SK-N-SH (cell line): Measurements from ENCODE around the gene TMEM187. TPM values are rescaled to one million over a fixed set of nuclear protein-coding genes. Genes with fewer than 3 reads are reported as not detected.

Experiments
- CTCF ChIA-PET: fragments of 300-600, 350-600 bp; formaldehyde crosslinking; extraction: SDS; loops from one replicate; lab custom pipeline; 2021; lab: Yijun Ruan, JAX
- POLR2A ChIA-PET: fragments of 350-600 bp; sonication (Branson Sonifier 250); formaldehyde crosslinking; extraction: SDS; loops from one replicate; lab custom pipeline; 2020; ENCODE audit warnings: antibody characterized with exemption, inconsistent platforms; lab: Yijun Ruan, JAX
- DNase-seq: peaks from one replicate; pipeline ENCODE4 v3.0.0; 2012
- H2AFZ ChIP-seq: fragments of 200-600 bp; sonication (generic); 2 replicates; pipeline ENCODE4 v1.8.1; 2016; ENCODE audit warnings: antibody characterized with exemption, mild to moderate bottlenecking, low read depth
- H3F3A ChIP-seq: fragments of 200-600 bp; sonication (generic); replicated peaks from 2 replicates; pipeline ENCODE3; 2016; ENCODE audit warnings: antibody characterized with exemption, mild to moderate bottlenecking; ENCODE audit not compliant: insufficient read depth
- H3K27ac ChIP-seq, 2 experiments: fragments of 200-500 bp in 1 of 2; fragments of 200-600 bp in 1 of 2; sonication (Bioruptor generic) in 1 of 2; sonication (generic), shearing (Covaris generic) in 1 of 2; 2 replicates each; pipeline versions ENCODE4 v1.5.1 to v1.6.1; 2014 to 2016; ENCODE audit warnings: low read depth in 2 of 2, inconsistent platforms in 1 of 2, low read length in 1 of 2, mild to moderate bottlenecking in 1 of 2, mixed read lengths in 1 of 2
- H3K27me3 ChIP-seq: fragments of 200-600 bp; sonication (generic), shearing (Covaris generic); 2 replicates; pipeline ENCODE4 v1.6.1; 2016; ENCODE audit warnings: mixed run types; ENCODE audit not compliant: insufficient read depth
- H3K36me3 ChIP-seq, 2 experiments: fragments of 200-500 bp in 1 of 2; fragments of 200-600 bp in 1 of 2; sonication (Bioruptor generic) in 1 of 2; sonication (generic) in 1 of 2; replicated peaks in 1 of 2; 2 replicates each; pipeline versions ENCODE3 to v1.5.1; 2014 to 2016; ENCODE audit warnings: low read length in 1 of 2, mild to moderate bottlenecking in 1 of 2; ENCODE audit not compliant: insufficient read depth in 2 of 2, control insufficient read depth in 1 of 2
- H3K4me1 ChIP-seq, 2 experiments: fragments of 200-500 bp in 1 of 2; fragments of 200-600 bp in 1 of 2; sonication (Bioruptor generic) in 1 of 2; sonication (generic), shearing (Covaris generic) in 1 of 2; 2 replicates each; pipeline versions ENCODE4 v1.5.1 to v1.6.1; 2014 to 2016; ENCODE audit warnings: low read depth in 1 of 2, low read length in 1 of 2, mixed run types in 1 of 2; ENCODE audit not compliant: insufficient read depth in 2 of 2, control insufficient read depth in 1 of 2
- H3K4me2 ChIP-seq: fragments of 200-600 bp; sonication (generic), shearing (Covaris generic); 2 replicates; pipeline ENCODE4 v1.6.1; 2017; ENCODE audit warnings: mixed run types
- H3K4me3 ChIP-seq, 2 experiments: fragments of 200-500 bp in 1 of 2; fragments of 200-600 bp in 1 of 2; sonication (Bioruptor generic) in 1 of 2; sonication (generic), shearing (Covaris generic) in 1 of 2; 2 replicates each; pipeline versions ENCODE4 v1.5.1 to v1.8.1; 2014 to 2016; ENCODE audit warnings: low read depth in 2 of 2, inconsistent platforms in 1 of 2, low read length in 1 of 2, mild to moderate bottlenecking in 1 of 2, mixed read lengths in 1 of 2, moderate library complexity in 1 of 2
- H3K79me2 ChIP-seq: fragments of 200-600 bp; sonication (generic); 2 replicates; pipeline ENCODE4 v1.8.1; 2017; ENCODE audit warnings: mild to moderate bottlenecking; ENCODE audit not compliant: insufficient read depth
- H3K9ac ChIP-seq: fragments of 200-600 bp; sonication (generic); 2 replicates; pipeline ENCODE4 v1.6.1; 2017; ENCODE audit warnings: mixed run types
- H3K9me2 ChIP-seq: fragments of 200-600 bp; sonication (generic); 2 replicates; pipeline ENCODE4 v1.6.1; 2017; ENCODE audit warnings: mixed run types
- H3K9me3 ChIP-seq: fragments of 200-600 bp; sonication (generic); 2 replicates; pipeline ENCODE4 v1.6.1; 2017; ENCODE audit warnings: mixed run types, mild to moderate bottlenecking, moderate library complexity
- H4K20me1 ChIP-seq: fragments of 200-600 bp; sonication (generic); 2 replicates; pipeline ENCODE4 v1.6.1; 2017; ENCODE audit warnings: mild to moderate bottlenecking, mixed run types; ENCODE audit not compliant: insufficient read depth
- CHD2 ChIP-seq: fragments of 150-350 bp; IDR thresholded peaks from 2 replicates; pipeline ENCODE4 v1.6.1; 2018; ENCODE audit warnings: low read length; ENCODE audit not compliant: partially characterized antibody
- ELF1 ChIP-seq: IDR thresholded peaks from 2 replicates; pipeline ENCODE4 v1.4.0; 2012
- EZH2phosphoT487 ChIP-seq: fragments of 200-600 bp; sonication (generic); IDR thresholded peaks from 2 replicates; pipeline ENCODE4 v1.6.1; 2017; ENCODE audit warnings: low read depth, mixed run types, mild to moderate bottlenecking, antibody characterized with exemption, moderate library complexity, borderline replicate concordance
- GATA2 ChIP-seq: sonication (generic); formaldehyde crosslinking; IDR thresholded peaks from 2 replicates; pipeline ENCODE4 v1.5.0; 2020; ENCODE audit warnings: mild to moderate bottlenecking, missing genetic modification reagents
- MEF2A ChIP-seq: IDR thresholded peaks from 2 replicates; pipeline ENCODE4 v1.4.0; 2012; ENCODE audit warnings: low read depth, borderline replicate concordance
- MXI1 ChIP-seq: IDR thresholded peaks from 2 replicates; pipeline ENCODE4 v1.6.1; 2012; ENCODE audit warnings: mild to moderate bottlenecking, low read depth, low read length, improper control_type of control experiment
- NRF1 ChIP-seq: IDR thresholded peaks from 2 replicates; pipeline ENCODE4 v1.6.1; 2012; ENCODE audit warnings: low read depth, mild to moderate bottlenecking, low read length
- POLR2AphosphoS5 ChIP-seq: IDR thresholded peaks from 2 replicates; pipeline ENCODE4 v1.6.1; 2012; ENCODE audit warnings: low read depth, low read length
- RCOR1 ChIP-seq: fragments of 150-350 bp; IDR thresholded peaks from 2 replicates; pipeline ENCODE4 v1.6.1; 2017; ENCODE audit warnings: antibody characterized with exemption, low read length
- RFX5 ChIP-seq: IDR thresholded peaks from 2 replicates; pipeline ENCODE4 v1.6.1; 2012; ENCODE audit warnings: mild to moderate bottlenecking, improper control_type of control experiment, low read length
- RXRA ChIP-seq: IDR thresholded peaks from 2 replicates; pipeline ENCODE4 v1.4.0; 2012; ENCODE audit warnings: low read depth, mild to moderate bottlenecking, borderline replicate concordance
- SMC3 ChIP-seq: IDR thresholded peaks from 2 replicates; pipeline ENCODE4 v1.6.1; 2012; ENCODE audit warnings: low read depth, low read length, improper control_type of control experiment
- TAF1 ChIP-seq: IDR thresholded peaks from 2 replicates; pipeline ENCODE4 v1.6.1; 2012; ENCODE audit warnings: low read depth, mild to moderate bottlenecking, low read length, moderate library complexity, borderline replicate concordance
- TEAD4 ChIP-seq: IDR thresholded peaks from 2 replicates; pipeline ENCODE4 v1.4.0; 2012; ENCODE audit warnings: mild to moderate bottlenecking, borderline replicate concordance; ENCODE audit not compliant: insufficient read depth
- WGBS: methylation state at CpG from one replicate; pipeline ENCODE4 v1.1.6; 2017; ENCODE audit warnings: low lambda C conversion rate; 5-methylcytosine and 5-hydroxymethylcytosine counted together
- polyA plus RNA-seq, 3 experiments: library from polyadenylated mRNA; depleted of rRNA; stranded (reverse); fragments of >200 nt; gene quantifications; 2 replicates each; pipeline ENCODE4 v1.2.3, GENCODE V29; 2012
- TF ChIP-seq, protein P1 (sequence below): fragments of 150-350 bp; IDR thresholded peaks from 2 replicates; pipeline ENCODE4 v1.6.1; 2017; ENCODE audit warnings: antibody characterized with exemption, low read length, low read depth, borderline replicate concordance
- TF ChIP-seq, protein P2 (sequence below): fragments of 200-600 bp; sonication (generic); IDR thresholded peaks from 2 replicates; pipeline ENCODE4 v1.6.1; 2017; ENCODE audit warnings: antibody characterized with exemption, mild to moderate bottlenecking, moderate library complexity
- TF ChIP-seq, protein P3 (sequence below): IDR thresholded peaks from 2 replicates; pipeline ENCODE4 v1.6.1; 2012; ENCODE audit warnings: mild to moderate bottlenecking, low read depth, low read length, moderate library complexity
- TF ChIP-seq, protein P4 (sequence below): fragments of 150-350 bp; IDR thresholded peaks from 2 replicates; pipeline ENCODE4 v1.6.1; 2016; ENCODE audit warnings: mild to moderate bottlenecking, low read depth, low read length

Gene TMEM187
- polyA plus RNA-seq, 1 of the 3 experiments (the other 2 are of a cell fraction): 10.9 TPM

DNA sequence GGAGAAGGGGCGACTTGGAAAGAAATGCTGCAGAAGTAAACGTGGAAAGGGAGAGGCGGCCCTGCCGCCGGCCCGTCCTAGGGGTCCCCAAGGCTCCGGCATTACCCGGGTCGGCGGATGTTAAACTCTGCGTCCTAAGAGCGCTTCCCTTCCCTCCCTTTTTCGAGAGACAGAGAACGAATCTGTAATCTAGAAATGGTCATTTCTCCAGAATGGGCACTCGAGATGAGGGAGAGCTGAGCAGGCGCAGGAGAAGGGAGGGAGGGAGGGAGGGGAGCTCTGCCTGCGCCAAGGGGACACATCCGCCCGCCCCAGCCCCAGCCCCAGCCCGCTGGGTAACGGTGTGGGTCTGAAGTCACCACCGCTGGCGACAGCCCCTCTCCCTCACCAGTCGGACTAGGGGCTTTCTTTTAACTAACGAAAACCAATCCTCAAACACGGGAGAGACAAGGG lies 2.6 kb upstream of the TMEM187 start:
- peak; percentile 59 for DNase-seq
- ChIA-PET CTCF (interaction anchor here (0.7 to 11.6 kb wide), 8 partner anchors 21 to 262 kb away, joined by 3 to 179 read pairs (median 4); partner anchors contain the start of genes ARHGAP4, PLXNB3 and RENBP), POLR2A (interaction anchor here (0.6 to 1.4 kb wide), 2 partner anchors 9 to 35 kb away, joined by 3 read pairs; partner anchors contain the start of gene NAA10)

DNA sequence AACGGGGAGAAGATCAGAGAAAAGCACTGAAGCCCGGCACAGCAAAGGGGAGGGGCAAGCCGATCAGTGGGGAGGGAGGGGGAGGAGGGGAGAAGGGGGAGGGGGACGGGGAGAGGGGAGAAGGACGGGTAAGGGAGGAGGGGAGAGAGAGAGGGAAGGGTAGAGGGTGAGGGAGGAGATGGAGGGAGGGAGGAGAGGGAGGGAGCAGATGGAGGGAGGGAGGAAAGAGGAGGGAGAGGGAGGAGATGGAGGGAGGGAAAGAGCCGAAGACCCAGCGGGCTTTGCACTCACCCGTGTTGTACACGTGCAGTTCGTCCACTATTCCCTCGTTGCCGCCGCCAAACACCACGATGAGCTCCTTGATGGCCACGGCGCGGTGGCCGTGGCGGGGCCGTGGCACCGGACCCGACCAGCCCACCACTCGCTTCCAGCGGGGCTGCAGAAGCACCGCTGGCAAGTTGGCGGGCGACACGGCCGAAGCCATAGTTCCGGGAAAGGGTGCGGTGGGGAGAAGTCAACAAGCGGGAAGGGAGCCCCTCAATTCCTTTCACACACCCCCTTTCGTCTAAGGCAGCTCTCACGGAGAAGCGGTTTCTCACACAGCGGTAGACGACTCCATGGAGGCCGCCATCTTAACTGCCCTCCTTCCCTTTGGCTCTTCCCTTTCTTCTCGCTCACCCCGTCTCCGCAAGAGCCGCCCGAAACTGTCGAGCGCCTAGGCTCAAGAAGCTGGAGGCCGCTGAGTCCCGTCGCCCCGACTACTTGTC lies 2.0 kb upstream of the TMEM187 start:
- peak overlapping the region; percentile 80 for H3K4me2 ChIP-seq
- H4K20me1 ChIP-seq: peaks cover 44% of the 10 kb centered on the region
- ChIA-PET CTCF (interaction anchor here (1.1 to 11.6 kb wide), 6 partner anchors 22 to 207 kb away, joined by 3 to 179 read pairs (median 4); partner anchors contain the start of gene RENBP), POLR2A (interaction anchor here (0.6 to 1.4 kb wide), 5 partner anchors 36 to 204 kb away, joined by 3 read pairs; partner anchors contain the start of genes IDH3G, NAA10 and SSR4)
- H3K9me3 ChIP-seq: no peaks in the 10 kb centered on the region
- H3F3A ChIP-seq: peaks cover 7% of the 10 kb centered on the region
- H3K27ac ChIP-seq: peak overlapping the region; percentile 99
- peaks cover 71% of the 10 kb centered on the region for H3K79me2 ChIP-seq
- no peaks in the 10 kb centered on the region for H3K9me2 ChIP-seq
- 2% methylated on average over 24 of the region's 49 CpGs for WGBS
- H3K9ac ChIP-seq: peak overlapping the region; percentile 98
- no peaks in the 10 kb centered on the region for H3K27me3 ChIP-seq
- peak; percentile 77 for DNase-seq
- peaks cover 16 to 51% of the 10 kb centered on the region in 2 experiments; a peak in 2 of 4 replicates for H3K4me1 ChIP-seq
- H2AFZ ChIP-seq: 0 out of 2 replicates have a peak overlapping the region, but pooled peaks have one; percentile 89
- peak overlapping the region; percentile 90 to 98 for H3K4me3 ChIP-seq
- H3K36me3 ChIP-seq: peaks cover 0 to 4% of the 10 kb centered on the region in 2 experiments
- TF ChIP-seq MXI1: peak; percentile 41
- TF ChIP-seq TEAD4: 0 out of 2 replicates have a peak, but pooled peaks have one; percentile 7
- TF ChIP-seq SMC3: no peak
- TF ChIP-seq RCOR1: no peak
- TF ChIP-seq, protein P1, sequence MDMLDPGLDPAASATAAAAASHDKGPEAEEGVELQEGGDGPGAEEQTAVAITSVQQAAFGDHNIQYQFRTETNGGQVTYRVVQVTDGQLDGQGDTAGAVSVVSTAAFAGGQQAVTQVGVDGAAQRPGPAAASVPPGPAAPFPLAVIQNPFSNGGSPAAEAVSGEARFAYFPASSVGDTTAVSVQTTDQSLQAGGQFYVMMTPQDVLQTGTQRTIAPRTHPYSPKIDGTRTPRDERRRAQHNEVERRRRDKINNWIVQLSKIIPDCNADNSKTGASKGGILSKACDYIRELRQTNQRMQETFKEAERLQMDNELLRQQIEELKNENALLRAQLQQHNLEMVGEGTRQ: no peak
- no peak for TF ChIP-seq RFX5
- TF ChIP-seq, protein P2, sequence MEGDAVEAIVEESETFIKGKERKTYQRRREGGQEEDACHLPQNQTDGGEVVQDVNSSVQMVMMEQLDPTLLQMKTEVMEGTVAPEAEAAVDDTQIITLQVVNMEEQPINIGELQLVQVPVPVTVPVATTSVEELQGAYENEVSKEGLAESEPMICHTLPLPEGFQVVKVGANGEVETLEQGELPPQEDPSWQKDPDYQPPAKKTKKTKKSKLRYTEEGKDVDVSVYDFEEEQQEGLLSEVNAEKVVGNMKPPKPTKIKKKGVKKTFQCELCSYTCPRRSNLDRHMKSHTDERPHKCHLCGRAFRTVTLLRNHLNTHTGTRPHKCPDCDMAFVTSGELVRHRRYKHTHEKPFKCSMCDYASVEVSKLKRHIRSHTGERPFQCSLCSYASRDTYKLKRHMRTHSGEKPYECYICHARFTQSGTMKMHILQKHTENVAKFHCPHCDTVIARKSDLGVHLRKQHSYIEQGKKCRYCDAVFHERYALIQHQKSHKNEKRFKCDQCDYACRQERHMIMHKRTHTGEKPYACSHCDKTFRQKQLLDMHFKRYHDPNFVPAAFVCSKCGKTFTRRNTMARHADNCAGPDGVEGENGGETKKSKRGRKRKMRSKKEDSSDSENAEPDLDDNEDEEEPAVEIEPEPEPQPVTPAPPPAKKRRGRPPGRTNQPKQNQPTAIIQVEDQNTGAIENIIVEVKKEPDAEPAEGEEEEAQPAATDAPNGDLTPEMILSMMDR: no peak
- no peak for TF ChIP-seq MEF2A
- TF ChIP-seq RXRA: no peak
- peak; percentile 46; the same call in 1 of the 2 replicates for TF ChIP-seq POLR2AphosphoS5
- TF ChIP-seq EZH2phosphoT487: no peak
- no peak for TF ChIP-seq GATA2 (CRISPR knock-in tag)
- no peak for TF ChIP-seq ELF1
- TF ChIP-seq CHD2: no peak
- TF ChIP-seq, protein P3, sequence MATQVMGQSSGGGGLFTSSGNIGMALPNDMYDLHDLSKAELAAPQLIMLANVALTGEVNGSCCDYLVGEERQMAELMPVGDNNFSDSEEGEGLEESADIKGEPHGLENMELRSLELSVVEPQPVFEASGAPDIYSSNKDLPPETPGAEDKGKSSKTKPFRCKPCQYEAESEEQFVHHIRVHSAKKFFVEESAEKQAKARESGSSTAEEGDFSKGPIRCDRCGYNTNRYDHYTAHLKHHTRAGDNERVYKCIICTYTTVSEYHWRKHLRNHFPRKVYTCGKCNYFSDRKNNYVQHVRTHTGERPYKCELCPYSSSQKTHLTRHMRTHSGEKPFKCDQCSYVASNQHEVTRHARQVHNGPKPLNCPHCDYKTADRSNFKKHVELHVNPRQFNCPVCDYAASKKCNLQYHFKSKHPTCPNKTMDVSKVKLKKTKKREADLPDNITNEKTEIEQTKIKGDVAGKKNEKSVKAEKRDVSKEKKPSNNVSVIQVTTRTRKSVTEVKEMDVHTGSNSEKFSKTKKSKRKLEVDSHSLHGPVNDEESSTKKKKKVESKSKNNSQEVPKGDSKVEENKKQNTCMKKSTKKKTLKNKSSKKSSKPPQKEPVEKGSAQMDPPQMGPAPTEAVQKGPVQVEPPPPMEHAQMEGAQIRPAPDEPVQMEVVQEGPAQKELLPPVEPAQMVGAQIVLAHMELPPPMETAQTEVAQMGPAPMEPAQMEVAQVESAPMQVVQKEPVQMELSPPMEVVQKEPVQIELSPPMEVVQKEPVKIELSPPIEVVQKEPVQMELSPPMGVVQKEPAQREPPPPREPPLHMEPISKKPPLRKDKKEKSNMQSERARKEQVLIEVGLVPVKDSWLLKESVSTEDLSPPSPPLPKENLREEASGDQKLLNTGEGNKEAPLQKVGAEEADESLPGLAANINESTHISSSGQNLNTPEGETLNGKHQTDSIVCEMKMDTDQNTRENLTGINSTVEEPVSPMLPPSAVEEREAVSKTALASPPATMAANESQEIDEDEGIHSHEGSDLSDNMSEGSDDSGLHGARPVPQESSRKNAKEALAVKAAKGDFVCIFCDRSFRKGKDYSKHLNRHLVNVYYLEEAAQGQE: no peak
- TF ChIP-seq, protein P4, sequence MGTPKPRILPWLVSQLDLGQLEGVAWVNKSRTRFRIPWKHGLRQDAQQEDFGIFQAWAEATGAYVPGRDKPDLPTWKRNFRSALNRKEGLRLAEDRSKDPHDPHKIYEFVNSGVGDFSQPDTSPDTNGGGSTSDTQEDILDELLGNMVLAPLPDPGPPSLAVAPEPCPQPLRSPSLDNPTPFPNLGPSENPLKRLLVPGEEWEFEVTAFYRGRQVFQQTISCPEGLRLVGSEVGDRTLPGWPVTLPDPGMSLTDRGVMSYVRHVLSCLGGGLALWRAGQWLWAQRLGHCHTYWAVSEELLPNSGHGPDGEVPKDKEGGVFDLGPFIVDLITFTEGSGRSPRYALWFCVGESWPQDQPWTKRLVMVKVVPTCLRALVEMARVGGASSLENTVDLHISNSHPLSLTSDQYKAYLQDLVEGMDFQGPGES: no peak

More for the DNA sequence above, 2.6 kb upstream of the TMEM187 start:
- H3K9ac ChIP-seq: peak overlapping the region; percentile 98; the same call in 1 of the 2 replicates
- TF ChIP-seq NRF1: peak; percentile 56
- TF ChIP-seq TAF1: no peak
- no peak overlapping the region for H2AFZ ChIP-seq
- 15% methylated on average over 19 of the region's 26 CpGs for WGBS
- no peaks in the 10 kb centered on the region for H3K27me3 ChIP-seq
- H3K36me3 ChIP-seq: peaks cover 0 to 4% of the 10 kb centered on the region in 2 experiments
- peaks cover 50% of the 10 kb centered on the region for H4K20me1 ChIP-seq
- peak overlapping the region; percentile 60 to 99; a peak in 3 of 4 replicates for H3K27ac ChIP-seq
- no peaks in the 10 kb centered on the region for H3K9me3 ChIP-seq
- H3K79me2 ChIP-seq: peaks cover 77% of the 10 kb centered on the region
- H3K4me3 ChIP-seq: peak overlapping the region; percentile 90 to 98
- no peaks in the 10 kb centered on the region for H3K9me2 ChIP-seq
- H3K4me1 ChIP-seq: peaks cover 16 to 51% of the 10 kb centered on the region in 2 experiments; a peak in 2 of 4 replicates
- peaks cover 7% of the 10 kb centered on the region for H3F3A ChIP-seq
- H3K4me2 ChIP-seq: peak overlapping the region; percentile 80
